Measurements from ENCODE around the gene MYO3B.

The MYO3B gene

DNA sequence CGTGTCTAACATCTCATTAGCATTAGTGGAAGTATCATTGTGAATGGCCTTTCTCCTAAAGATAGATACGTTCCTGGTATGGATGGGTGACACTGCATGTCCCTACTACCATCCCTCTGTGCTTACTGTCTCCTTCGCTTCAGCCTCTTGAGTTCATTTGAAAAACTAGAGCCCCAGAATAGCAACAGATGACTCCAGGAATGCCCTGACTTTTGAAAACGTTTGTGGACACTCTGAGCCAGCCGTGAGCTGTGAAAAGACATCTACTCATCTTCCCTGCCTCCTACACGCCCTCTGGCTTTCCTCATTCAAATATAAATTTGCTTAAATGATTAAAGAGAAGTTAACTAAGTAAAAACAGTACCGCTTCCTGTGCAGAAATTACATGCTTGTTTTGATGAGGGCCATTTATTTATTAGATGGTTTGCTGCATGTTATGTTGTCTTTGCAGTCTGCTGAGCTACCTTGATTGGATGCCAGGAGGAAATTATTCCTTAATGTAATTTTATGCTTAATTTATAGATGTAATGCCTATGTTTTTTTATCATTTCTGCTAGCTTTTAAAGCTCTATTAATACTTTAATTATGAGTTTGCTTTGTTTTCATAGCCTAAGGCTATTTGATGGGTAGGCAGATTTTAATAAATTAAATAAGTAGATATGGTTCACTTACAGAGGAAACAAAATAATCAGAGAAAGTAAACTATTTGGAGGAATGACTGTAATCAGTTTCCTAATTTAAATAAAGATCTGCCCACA, 32.1 kb upstream of the MYO3B start:
- no peak overlapping the region for H3K27ac ChIP-seq (ENCODE audit: low read depth, low read length)
- no peak overlapping the region for H2BK120ac ChIP-seq (ENCODE audit: insufficient read depth, low read length, poor library complexity)
- H2AK5ac ChIP-seq (ENCODE audit: low read length): no peak overlapping the region
- no peak overlapping the region for H3K14ac ChIP-seq (ENCODE audit: low read length)
- H4K12ac ChIP-seq (ENCODE audit: low read depth, low read length): no peak overlapping the region
- H3K18ac ChIP-seq (ENCODE audit: low read length): no peak overlapping the region
- H4K91ac ChIP-seq (ENCODE audit: low read depth, low read length): no peak overlapping the region
- no peaks in the 10 kb centered on the region for H3K79me2 ChIP-seq (ENCODE audit: control insufficient read depth, insufficient read depth, low read length, poor library complexity)
- no peak overlapping the region for H4K8ac ChIP-seq (ENCODE audit: low read depth, low read length)
- WGBS (ENCODE audit: extremely low coverage, insufficient coverage, insufficient read length): no CpG with 5 or more reads among the region's 7 CpGs
- no peak overlapping the region for H3K23ac ChIP-seq (ENCODE audit: low read length)
- H3K9me3 ChIP-seq (ENCODE audit: insufficient read depth, low read depth, low read length): no peaks in the 10 kb centered on the region
- no peak overlapping the region for H3K4me2 ChIP-seq (ENCODE audit: low read length)
- no peaks in the 10 kb centered on the region for H3K36me3 ChIP-seq (ENCODE audit: control insufficient read depth in 1 of 2, insufficient read depth in 2 of 2, low read length in 2 of 2)
- no peak overlapping the region for H2BK5ac ChIP-seq (ENCODE audit: low read depth, low read length, poor library complexity)
- H3K4me1 ChIP-seq (ENCODE audit: control insufficient read depth in 1 of 2, insufficient read depth in 2 of 2, low read length in 2 of 2): no peaks in the 10 kb centered on the region
- no peak overlapping the region for H3K4ac ChIP-seq (ENCODE audit: low read depth, low read length)
- H3K27me3 ChIP-seq (ENCODE audit: insufficient read depth, low read length): no peaks in the 10 kb centered on the region
- DNase-seq: no peak
- H3K9ac ChIP-seq (ENCODE audit: low read length): no peak overlapping the region
- H3K4me3 ChIP-seq (ENCODE audit: low read depth, low read length): no peak overlapping the region
- H3K79me1 ChIP-seq (ENCODE audit: low read length): no peaks in the 10 kb centered on the region
- H2AFZ ChIP-seq (ENCODE audit: insufficient read depth, low read length, poor library complexity): no peak overlapping the region
- no peak overlapping the region for H2BK12ac ChIP-seq (ENCODE audit: low read length)

DNA sequence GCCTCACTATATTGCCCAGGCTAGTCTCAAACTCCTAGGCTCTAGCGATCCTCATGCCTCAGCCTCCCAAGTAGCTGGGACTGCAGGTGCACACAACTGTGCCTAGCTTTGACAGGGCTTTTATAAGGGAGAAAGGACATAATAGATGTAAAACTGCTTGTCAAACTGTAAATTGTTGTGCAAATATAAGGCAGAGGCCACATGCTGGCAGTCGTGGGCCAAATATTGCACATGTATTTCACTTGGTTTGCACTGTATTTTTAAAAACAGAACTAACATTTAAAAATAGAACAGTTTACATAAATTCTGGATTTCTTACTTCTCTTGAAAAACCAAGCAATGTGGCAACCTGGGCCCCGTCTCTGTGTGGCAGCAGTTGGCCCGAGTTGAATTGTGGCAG, 31.2 kb upstream of the MYO3B start:
- Histone ChIP-seq H3K14ac (ENCODE audit: low read length) (no peak overlapping the region), H3K23ac (ENCODE audit: low read length) (no peak overlapping the region), H2BK5ac (ENCODE audit: low read depth, low read length, poor library complexity) (no peak overlapping the region), H4K12ac (ENCODE audit: low read depth, low read length) (no peak overlapping the region), H3K27ac (ENCODE audit: low read depth, low read length) (no peak overlapping the region), H3K4me3 (ENCODE audit: low read depth, low read length) (no peak overlapping the region), H3K36me3 (ENCODE audit: control insufficient read depth in 1 of 2, insufficient read depth in 2 of 2, low read length in 2 of 2) (no peaks in the 10 kb centered on the region), H3K79me2 (ENCODE audit: control insufficient read depth, insufficient read depth, low read length, poor library complexity) (no peaks in the 10 kb centered on the region), H3K4me2 (ENCODE audit: low read length) (no peak overlapping the region), H2BK120ac (ENCODE audit: insufficient read depth, low read length, poor library complexity) (no peak overlapping the region), H3K4ac (ENCODE audit: low read depth, low read length) (no peak overlapping the region), H3K9ac (ENCODE audit: low read length) (no peak overlapping the region), H4K8ac (ENCODE audit: low read depth, low read length) (no peak overlapping the region), H3K4me1 (ENCODE audit: control insufficient read depth in 1 of 2, insufficient read depth in 2 of 2, low read length in 2 of 2) (no peaks in the 10 kb centered on the region), H2BK12ac (ENCODE audit: low read length) (no peak overlapping the region), H2AFZ (ENCODE audit: insufficient read depth, low read length, poor library complexity) (no peak overlapping the region), H3K9me3 (ENCODE audit: insufficient read depth, low read depth, low read length) (no peaks in the 10 kb centered on the region), H4K91ac (ENCODE audit: low read depth, low read length) (no peak overlapping the region), H3K27me3 (ENCODE audit: insufficient read depth, low read length) (no peaks in the 10 kb centered on the region), H3K18ac (ENCODE audit: low read length) (no peak overlapping the region), H3K79me1 (ENCODE audit: low read length) (no peaks in the 10 kb centered on the region), H2AK5ac (ENCODE audit: low read length) (no peak overlapping the region)
- DNase-seq: no peak
- WGBS (ENCODE audit: extremely low coverage, insufficient coverage, insufficient read length): no CpG with 5 or more reads among the region's 4 CpGs

DNA sequence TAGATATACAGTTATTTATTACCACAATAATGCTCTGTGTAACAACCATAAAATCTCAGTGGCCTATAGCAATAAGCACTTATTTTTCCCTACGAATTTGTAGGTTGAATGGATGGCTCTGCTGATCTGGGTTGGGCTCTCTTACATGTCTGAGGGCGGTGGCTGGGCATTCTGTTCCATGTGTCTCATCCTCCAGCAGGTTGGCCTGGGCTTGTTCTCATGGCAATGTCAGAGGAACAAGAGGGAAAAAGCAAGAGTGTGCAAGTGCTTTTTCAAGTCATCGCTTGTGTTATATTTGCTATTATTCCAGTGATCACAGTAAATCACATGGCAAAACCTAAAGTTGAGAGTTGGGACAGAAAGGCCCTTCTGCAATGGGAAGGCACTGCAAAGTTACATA, 30.4 kb upstream of the MYO3B start:
- Histone ChIP-seq H4K8ac (ENCODE audit: low read depth, low read length) (no peak overlapping the region), H2AFZ (ENCODE audit: insufficient read depth, low read length, poor library complexity) (no peak overlapping the region), H4K91ac (ENCODE audit: low read depth, low read length) (no peak overlapping the region), H3K9me3 (ENCODE audit: insufficient read depth, low read depth, low read length) (peaks cover 1% of the 10 kb centered on the region), H3K79me1 (ENCODE audit: low read length) (no peaks in the 10 kb centered on the region), H2BK5ac (ENCODE audit: low read depth, low read length, poor library complexity) (no peak overlapping the region), H3K4me1 (ENCODE audit: control insufficient read depth in 1 of 2, insufficient read depth in 2 of 2, low read length in 2 of 2) (no peaks in the 10 kb centered on the region), H3K14ac (ENCODE audit: low read length) (no peak overlapping the region), H3K4ac (ENCODE audit: low read depth, low read length) (no peak overlapping the region), H3K36me3 (ENCODE audit: control insufficient read depth in 1 of 2, insufficient read depth in 2 of 2, low read length in 2 of 2) (no peaks in the 10 kb centered on the region), H2BK120ac (ENCODE audit: insufficient read depth, low read length, poor library complexity) (no peak overlapping the region), H2AK5ac (ENCODE audit: low read length) (no peak overlapping the region), H3K27ac (ENCODE audit: low read depth, low read length) (no peak overlapping the region), H4K12ac (ENCODE audit: low read depth, low read length) (no peak overlapping the region), H2BK12ac (ENCODE audit: low read length) (no peak overlapping the region), H3K27me3 (ENCODE audit: insufficient read depth, low read length) (no peaks in the 10 kb centered on the region), H3K4me2 (ENCODE audit: low read length) (no peak overlapping the region), H3K79me2 (ENCODE audit: control insufficient read depth, insufficient read depth, low read length, poor library complexity) (no peaks in the 10 kb centered on the region), H3K4me3 (ENCODE audit: low read depth, low read length) (no peak overlapping the region), H3K9ac (ENCODE audit: low read length) (no peak overlapping the region), H3K23ac (ENCODE audit: low read length) (no peak overlapping the region), H3K18ac (ENCODE audit: low read length) (no peak overlapping the region)
- no peak for DNase-seq
- WGBS (ENCODE audit: extremely low coverage, insufficient coverage, insufficient read length): no CpG with 5 or more reads among the region's 3 CpGs

DNA sequence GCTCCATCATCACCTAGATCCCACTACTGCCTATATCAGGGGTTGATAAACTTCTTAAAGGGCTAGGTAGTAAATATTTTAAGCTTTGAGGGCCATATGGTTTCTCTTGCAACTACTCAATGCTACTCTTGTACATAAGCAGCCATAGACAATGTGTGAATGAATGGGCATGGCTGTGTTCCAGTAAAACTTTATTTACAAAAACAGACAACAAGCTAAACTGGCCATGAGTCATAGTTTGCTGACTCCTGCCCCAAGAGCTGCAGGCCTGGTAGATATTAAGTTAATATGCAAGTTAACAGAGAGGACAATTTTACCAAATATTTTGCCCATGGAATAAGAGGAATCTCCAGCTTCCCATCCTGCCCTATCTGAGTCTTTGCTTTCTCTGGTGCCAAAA, 29.8 kb upstream of the MYO3B start:
- Histone ChIP-seq H3K23ac (ENCODE audit: low read length) (no peak overlapping the region), H3K14ac (ENCODE audit: low read length) (no peak overlapping the region), H4K12ac (ENCODE audit: low read depth, low read length) (no peak overlapping the region), H3K9me3 (ENCODE audit: insufficient read depth, low read depth, low read length) (peaks cover 1% of the 10 kb centered on the region), H2AFZ (ENCODE audit: insufficient read depth, low read length, poor library complexity) (no peak overlapping the region), H2AK5ac (ENCODE audit: low read length) (no peak overlapping the region), H3K4me3 (ENCODE audit: low read depth, low read length) (no peak overlapping the region), H3K4ac (ENCODE audit: low read depth, low read length) (no peak overlapping the region), H2BK12ac (ENCODE audit: low read length) (no peak overlapping the region), H3K18ac (ENCODE audit: low read length) (no peak overlapping the region), H3K27me3 (ENCODE audit: insufficient read depth, low read length) (no peaks in the 10 kb centered on the region), H2BK5ac (ENCODE audit: low read depth, low read length, poor library complexity) (no peak overlapping the region), H3K4me2 (ENCODE audit: low read length) (no peak overlapping the region), H4K91ac (ENCODE audit: low read depth, low read length) (no peak overlapping the region), H2BK120ac (ENCODE audit: insufficient read depth, low read length, poor library complexity) (no peak overlapping the region), H3K79me2 (ENCODE audit: control insufficient read depth, insufficient read depth, low read length, poor library complexity) (no peaks in the 10 kb centered on the region), H3K9ac (ENCODE audit: low read length) (no peak overlapping the region), H4K8ac (ENCODE audit: low read depth, low read length) (no peak overlapping the region), H3K4me1 (ENCODE audit: control insufficient read depth in 1 of 2, insufficient read depth in 2 of 2, low read length in 2 of 2) (no peaks in the 10 kb centered on the region), H3K27ac (ENCODE audit: low read depth, low read length) (no peak overlapping the region), H3K36me3 (ENCODE audit: control insufficient read depth in 1 of 2, insufficient read depth in 2 of 2, low read length in 2 of 2) (no peaks in the 10 kb centered on the region), H3K79me1 (ENCODE audit: low read length) (no peaks in the 10 kb centered on the region)
- DNase-seq: no peak

All from trophoblast cell (in vitro differentiated cells and primary cell).